Hippocampal formation (tissue), 2 donors: ENCODE results near the gene PCSK4.

Experiments
- DNase-seq, 2 donors: peaks; one replicate each; lab custom pipeline; 2025; lab: John Stamatoyannopoulos, UW

PCSK4 gene

GRCh38 chr19:1470305-1471009 lies 19.7 kb downstream of the PCSK4 start:
- peak in 1 of 2 donors; percentile 25 for DNase-seq

- no peak for DNase-seq
These were observed 20.2 kb downstream of the PCSK4 start for GRCh38 chr19:1470055-1470304.

GRCh38 chr19:1469255-1470054 lies 20.7 kb downstream of the PCSK4 start:
- no peak for DNase-seq

DNA sequence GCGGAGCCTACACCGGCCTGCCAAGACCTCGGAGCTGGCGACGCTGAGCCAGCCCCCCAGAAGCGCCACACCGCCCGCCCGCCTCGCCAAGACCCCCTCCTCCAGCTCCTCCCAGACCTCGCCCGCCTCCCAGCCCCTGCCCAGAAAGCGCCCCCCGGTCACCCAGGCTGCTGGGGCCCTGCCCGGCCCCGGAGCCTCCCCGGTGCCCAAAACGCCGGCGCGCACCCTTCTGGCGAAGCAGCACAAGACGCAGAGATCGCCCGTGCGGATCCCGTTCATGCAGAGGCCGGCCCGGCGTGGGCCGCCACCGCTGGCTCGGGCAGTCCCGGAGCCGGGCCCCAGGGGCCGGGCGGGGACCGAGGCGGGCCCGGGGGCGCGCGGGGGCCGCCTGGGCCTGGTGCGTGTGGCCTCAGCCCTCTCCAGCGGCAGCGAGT lies 21.3 kb downstream of the PCSK4 start:
- DNase-seq, result no peak

DNA sequence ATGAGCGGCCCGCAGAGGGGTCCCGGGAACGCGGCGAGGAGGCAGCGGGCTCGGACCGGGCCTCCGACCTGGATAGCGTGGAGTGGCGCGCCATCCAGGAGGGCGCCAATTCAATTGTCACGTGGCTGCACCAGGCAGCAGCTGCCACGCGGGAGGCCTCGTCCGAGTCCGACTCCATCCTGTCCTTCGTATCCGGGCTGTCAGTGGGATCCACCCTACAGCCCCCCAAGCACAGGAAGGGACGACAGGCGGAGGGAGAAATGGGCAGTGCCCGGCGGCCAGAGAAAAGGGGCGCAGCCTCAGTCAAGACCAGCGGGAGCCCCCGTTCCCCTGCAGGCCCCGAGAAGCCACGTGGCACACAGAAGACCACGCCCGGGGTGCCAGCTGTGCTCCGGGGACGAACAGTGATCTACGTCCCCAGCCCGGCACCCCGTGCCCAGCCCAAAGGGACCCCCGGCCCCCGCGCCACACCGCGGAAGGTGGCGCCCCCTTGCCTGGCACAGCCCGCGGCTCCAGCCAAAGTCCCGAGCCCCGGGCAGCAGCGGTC lies 21.8 kb downstream of the PCSK4 start:
- DNase-seq, result no peak

- no peak for DNase-seq
These were observed 22.5 kb downstream of the PCSK4 start for GRCh38 chr19:1467490-1468273.

GRCh38 chr19:1467215-1467489 lies 23.0 kb downstream of the PCSK4 start:
- DNase-seq, result no peak

DNA sequence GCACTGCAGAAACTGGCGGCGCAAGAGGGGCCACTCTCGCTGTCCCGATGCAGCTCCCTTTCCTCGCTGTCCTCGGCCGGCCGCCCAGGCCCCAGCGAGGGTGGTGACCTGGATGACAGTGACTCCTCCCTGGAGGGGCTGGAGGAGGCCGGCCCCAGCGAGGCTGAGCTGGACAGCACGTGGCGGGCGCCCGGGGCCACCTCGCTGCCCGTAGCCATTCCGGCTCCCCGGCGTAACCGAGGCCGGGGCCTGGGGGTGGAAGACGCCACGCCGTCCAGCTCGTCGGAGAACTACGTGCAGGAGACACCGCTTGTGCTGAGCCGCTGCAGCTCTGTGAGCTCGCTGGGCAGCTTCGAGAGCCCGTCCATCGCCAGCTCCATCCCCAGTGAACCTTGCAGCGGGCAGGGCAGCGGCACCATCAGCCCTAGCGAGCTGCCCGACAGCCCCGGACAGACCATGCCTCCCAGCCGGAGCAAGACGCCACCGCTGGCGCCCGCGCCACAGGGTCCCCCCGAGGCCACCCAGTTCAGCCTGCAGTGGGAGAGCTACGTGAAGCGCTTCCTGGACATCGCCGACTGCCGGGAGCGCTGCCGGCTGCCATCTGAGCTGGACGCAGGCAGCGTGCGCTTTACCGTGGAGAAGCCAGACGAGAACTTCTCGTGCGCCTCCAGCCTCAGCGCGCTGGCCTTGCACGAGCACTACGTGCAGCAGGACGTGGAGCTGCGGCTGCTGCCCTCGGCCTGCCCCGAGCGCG lies 23.5 kb downstream of the PCSK4 start:
- no peak for DNase-seq

DNA sequence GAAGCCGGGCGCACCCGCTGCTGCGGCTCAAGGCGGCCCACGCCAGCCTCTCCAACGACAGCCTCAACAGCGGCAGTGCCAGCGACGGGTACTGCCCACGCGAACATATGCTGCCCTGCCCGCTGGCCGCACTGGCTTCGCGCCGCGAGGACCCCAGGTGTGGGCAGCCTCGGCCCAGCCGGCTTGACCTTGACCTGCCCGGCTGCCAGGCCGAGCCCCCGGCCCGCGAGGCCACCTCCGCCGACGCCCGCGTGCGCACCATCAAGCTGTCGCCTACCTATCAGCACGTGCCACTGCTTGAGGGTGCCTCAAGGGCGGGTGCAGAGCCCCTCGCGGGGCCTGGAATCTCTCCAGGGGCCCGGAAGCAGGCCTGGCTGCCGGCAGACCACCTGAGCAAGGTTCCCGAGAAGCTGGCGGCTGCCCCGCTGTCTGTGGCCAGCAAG lies 24.1 kb downstream of the PCSK4 start:
- DNase-seq, result no peak

GRCh38 chr19:1465191-1466016 lies 24.7 kb downstream of the PCSK4 start:
- DNase-seq, result no peak

GRCh38 chr19:1461862-1462261 lies 28.3 kb downstream of the PCSK4 start:
- DNase-seq, result no peak

- DNase-seq, result no peak
These were observed 29.8 kb downstream of the PCSK4 start for GRCh38 chr19:1460033-1460995.

DNA sequence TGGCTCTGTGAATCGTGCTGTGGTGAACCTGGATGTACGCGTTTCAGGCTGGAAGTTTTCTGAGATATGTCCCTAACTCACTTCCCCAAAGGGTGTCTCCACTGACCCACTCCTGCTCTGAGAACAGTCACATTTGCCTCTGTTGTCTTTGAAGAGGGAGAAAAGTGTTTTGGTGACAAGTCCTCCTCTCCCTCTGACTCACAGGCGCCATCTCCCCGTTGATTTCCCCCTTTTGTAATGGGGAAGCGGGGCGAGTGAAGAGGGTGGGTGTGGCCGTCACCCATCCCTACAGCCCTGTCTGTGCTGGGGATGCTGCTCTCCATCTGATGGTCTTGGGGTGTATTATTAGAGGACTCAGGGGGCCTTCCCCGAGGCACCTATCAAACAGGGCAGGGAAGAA lies 30.7 kb downstream of the PCSK4 start:
- DNase-seq, result no peak

DNA sequence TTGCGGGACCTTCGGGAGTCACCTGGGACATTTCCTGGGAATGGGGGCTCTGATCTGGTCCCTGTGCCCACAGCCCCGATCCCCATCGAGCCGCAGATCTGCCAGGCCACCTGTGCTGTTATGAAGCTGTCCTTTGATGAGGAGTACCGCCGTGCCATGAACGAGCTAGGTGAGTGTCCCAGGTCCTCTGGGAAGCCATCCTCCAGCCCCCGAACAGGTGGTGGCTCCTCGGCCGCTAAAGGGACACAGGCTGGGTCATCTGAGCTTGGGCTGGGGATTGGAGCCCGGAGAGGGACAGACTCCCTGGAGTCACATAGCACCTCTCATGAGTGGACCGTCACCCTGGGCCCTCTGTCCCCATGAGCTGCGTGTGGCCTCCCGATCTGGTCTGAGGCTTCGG lies 32.3 kb downstream of the PCSK4 start:
- DNase-seq, result no peak

DNA sequence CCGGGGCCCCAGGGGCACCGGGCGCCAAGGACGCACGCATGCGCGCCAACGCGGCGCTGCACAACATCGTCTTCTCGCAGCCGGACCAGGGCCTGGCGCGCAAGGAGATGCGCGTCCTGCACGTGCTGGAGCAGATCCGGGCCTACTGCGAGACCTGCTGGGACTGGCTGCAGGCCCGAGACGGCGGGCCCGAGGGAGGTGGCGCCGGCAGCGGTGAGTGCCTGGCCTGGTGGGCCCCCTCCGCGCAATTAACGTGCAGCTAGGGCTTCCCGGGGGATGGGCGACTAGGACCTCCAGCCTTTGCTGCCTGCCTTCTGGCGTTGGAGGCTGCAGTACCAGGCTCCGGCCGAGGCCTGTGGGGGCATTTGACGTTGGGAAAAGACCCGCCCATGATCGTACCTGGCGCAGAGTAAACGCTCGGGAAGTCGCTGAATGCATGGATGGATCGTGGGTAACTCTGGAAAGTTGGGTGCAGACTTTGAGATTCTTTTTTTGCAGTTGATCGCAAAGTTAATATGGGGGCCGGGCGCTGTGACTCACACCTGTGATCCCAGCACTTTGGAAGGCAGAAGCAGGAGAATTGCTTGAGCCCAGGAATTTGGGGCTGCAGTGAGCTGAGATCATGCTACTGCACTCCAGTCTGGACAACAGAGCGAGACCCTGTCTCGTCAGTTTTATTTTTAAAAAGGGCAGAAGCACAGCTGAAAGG lies 33.0 kb downstream of the PCSK4 start:
- DNase-seq, result no peak

- no peak for DNase-seq
These were observed 33.8 kb downstream of the PCSK4 start for GRCh38 chr19:1456121-1456900.

GRCh38 chr19:1455336-1456120 lies 34.6 kb downstream of the PCSK4 start:
- no peak for DNase-seq

GRCh38 chr19:1455002-1455335 lies 35.2 kb downstream of the PCSK4 start:
- DNase-seq, result no peak
